Measurements from ENCODE around the gene LCK. TPM values are rescaled to one million over a fixed set of nuclear protein-coding genes. Genes with fewer than 3 reads are reported as not detected.
A peak's percentile ranks its signal among the peaks of the same experiment; 100 is the strongest.

Gene LCK
- total RNA-seq = 1 to 10 TPM; 2.0 to 4.2 TPM
- long read RNA-seq, transcript LCK-202 (13 exons, 2,117 nt) = major isoform, 11 of 15 reads
- long read RNA-seq, partial matches to known transcripts = 1 of 15 reads
- long read RNA-seq, other reads (novel, unspliced or antisense) = 2 of 15 reads

DNA sequence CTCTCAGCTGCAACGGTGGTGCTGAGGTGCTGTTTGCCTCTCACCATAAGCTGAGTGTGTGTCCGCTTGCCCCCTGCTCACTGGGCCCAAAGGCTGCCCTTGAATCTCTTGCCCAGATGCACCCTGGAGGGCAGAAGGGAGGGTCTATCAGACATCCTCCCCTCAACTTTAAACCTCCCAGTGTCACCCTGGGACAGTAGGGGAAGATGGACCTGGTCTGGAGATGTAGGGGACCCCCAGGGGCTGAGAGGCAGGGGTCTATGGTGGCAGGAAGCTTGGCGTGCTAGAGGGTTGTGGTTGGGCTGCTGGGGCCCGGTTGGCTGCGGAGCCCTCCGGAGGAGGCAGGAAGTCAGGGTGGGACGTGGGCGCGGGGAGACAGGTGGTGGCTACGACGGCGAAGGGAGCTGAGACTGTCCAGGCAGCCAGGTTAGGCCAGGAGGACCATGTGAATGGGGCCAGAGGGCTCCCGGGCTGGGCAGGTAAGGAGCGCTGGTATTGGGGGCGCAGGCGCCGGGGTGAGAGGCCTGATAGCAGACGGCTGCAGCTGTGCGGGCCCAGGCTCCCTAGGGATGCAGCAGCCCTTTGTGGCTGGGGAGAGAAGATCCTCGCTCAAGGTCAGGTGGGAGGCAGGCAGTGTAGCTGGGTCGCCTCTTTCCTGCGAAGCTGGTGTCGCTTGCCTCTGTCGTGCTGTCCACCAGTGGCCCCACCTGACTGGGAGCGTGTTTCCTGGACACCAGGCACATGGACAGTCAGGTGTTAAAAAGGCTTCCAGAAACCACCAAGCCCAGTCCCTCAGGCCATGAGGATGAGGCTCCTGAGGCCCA lies at the start of gene LCK:
Gene LCK (plus strand): TSS at position 373 of the 824 bp plus-strand sequence. CDS start 23,065 bp downstream, outside the sequence.
- ATAC-seq (no peak), DNase-seq (peak in 1 of 2 donors; percentile 50)
- intact Hi-C loops (cut with DNase I, micrococcal nuclease) = no loop called here

DNA sequence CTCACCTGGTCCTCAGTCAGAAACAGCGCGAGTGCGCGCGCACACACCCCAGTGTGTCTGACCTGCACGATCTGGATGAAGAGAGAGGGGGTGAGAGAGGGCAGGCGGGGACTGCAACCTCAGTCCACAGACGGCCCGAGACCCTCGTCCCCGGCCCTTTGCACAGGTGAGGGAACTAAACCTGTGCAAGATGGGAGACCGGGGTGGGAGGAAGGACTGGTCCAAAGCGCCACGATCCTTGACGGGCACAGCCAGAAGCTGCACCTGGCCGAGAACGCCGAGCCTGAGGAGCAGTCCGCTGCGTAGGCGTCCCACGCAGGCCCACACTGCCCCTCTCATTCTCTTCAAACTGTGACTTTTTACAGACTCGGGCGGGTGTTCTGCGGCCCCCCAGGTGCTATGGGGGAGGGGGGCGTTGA lies 46.1 kb upstream of the LCK start:
- intact Hi-C loops (cut with DNase I, micrococcal nuclease) = no loop called here
- DNase-seq (peak in 1 of 2 donors; percentile 39), ATAC-seq (peak; percentile 24)

DNA sequence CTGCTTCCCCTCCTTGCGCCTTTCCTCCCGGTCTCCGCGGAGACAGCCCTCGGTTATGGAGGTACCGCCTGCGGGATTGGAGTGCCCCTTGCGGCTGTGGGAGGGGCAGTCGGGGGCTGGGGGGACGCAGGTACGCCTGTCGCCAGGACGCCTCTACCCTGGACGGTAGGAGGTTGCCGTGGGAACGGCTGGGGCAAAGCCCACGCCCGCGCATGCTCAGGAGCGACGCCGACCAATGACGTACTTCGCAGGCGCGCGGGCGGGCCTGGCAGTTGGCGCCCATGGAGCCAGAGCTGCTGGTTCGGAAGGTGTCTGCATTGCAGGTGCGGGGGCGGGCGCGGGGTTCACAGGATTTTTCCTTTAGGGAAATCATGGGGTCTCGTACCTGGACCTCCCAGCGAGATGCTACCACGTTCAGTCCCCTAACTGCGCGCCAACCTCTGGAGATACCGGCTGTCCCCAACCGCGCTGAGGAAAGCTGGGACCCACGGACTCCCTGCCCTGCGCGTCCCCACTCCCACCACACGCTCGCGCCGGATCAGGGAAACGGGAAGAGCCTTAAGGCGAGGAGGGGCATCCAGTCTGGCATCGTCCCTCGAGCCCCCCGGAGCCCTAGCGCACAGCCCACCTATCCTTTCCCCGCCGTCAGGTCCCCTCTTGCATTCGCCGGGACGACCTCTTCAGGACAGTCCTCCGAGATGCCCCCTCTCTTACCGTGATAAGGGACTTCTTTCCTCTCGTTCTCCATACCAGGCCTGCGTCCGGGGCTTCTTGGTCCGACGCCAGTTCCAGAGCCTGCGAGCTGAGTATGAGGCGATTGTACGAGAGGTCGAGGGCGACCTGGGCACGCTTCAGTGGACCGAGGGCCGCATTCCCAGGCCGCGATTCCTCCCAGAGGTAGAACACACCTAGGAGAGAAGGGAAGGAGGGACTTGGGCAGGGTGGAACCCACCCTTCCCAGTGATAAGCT lies 45.4 kb upstream of the LCK start, which contains the start of gene IQCC:
Gene IQCC (plus strand): TSS at position 271 of the 970 bp plus-strand sequence. CDS start 11 bp downstream, at position 282.
- intact Hi-C loops (cut with DNase I, micrococcal nuclease) = no loop called here
- DNase-seq (peak; percentile 87 to 91), ATAC-seq (peak; percentile 78)

DNA sequence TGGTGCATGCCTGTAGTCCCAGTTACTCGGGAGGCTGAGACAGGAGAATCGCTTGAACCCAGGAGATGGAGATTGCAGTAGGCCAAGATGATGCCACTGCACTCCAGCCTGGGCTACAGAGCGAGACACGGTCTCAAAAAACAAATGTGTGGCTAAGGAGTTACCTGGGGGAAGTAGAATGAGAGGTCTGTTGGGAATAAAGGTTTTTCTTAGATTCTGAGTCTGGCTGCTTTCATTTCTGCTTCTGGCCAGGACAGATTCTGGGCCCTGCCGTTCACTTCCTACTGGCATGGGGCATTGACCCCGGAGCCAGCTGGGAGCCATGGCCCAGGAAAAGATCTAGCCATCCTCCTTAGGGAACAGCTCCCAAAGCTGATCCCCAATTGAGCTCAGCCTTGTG lies 42.6 kb upstream of the LCK start:
- DNase-seq = no peak
- intact Hi-C loops (cut with DNase I, micrococcal nuclease) = no loop called here

DNA sequence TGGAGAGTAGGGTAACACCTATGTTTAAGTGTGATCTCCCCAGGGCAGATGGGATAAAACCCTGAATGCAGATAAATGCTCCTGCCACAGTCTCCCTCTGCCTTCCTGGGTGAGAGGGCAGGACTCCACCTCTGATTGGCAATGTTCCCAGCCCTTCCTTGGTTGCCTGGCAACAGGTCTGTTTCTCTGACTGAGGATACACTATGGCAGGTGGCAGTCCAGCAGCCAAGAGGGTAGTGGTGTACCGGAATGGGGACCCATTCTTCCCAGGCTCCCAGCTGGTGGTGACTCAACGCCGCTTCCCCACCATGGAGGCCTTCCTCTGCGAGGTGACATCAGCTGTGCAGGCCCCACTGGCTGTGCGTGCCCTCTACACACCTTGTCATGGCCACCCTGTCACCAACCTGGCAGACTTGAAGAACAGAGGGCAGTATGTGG lies 42.2 kb upstream of the LCK start, which contains the start of gene DCDC2B:
Gene DCDC2B (plus strand): TSS at position 199 of the 438 bp plus-strand sequence. CDS start 5 bp downstream, at position 204.
- ATAC-seq = peak; percentile 78
- peak; percentile 85 to 92 for DNase-seq

More for the DNA sequence above, 42.6 kb upstream of the LCK start:
- peak; percentile 18 for ATAC-seq

DNA sequence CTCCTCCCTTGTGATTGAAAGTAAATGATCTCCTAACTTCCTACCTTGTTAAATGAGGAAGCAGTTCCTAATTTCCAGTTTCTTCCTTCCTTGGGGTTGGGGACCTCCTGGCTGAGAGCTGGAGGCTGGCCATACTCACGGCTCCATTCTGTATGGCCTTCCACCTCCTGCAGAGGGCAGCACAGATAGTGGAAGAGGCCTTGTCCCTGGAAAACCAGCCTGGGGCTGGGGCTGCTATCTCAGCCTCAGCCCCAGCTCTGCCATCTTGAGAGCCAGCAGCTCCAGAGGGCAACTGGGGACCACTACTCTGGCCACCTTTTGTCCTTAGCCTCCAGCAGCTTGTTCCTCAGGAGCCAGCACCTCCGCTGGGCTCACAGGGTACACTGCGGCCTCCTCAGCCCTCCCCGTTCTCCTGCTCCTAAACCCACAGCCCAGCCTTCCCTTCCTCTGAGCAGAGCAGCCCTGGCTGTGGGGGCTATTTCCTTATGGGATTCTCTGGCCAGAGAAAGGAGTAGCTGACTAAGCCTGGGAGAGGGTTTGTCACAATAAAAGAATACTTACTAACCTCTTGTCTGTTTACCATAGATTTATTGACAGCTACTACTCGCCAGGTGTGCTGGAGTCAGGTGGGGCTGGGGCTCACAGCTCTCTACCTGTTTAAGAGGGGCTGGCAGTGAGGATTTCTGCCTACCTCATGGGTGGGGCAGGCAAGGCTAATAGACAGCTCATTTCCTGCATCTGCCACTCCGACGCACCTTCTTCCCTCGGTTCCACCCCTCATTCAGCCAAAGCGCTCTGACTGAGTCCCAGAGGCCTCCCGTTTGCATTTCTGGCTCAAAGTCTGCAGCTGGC lies 35.2 kb upstream of the LCK start:
- ATAC-seq (peak; percentile 83), DNase-seq (peak; percentile 80 to 85)
- intact Hi-C loops (cut with DNase I, micrococcal nuclease) = no loop called here

More for the DNA sequence above, 42.2 kb upstream of the LCK start, which contains the start of gene DCDC2B:
- intact Hi-C loops (cut with DNase I, micrococcal nuclease) = no loop called here

DNA sequence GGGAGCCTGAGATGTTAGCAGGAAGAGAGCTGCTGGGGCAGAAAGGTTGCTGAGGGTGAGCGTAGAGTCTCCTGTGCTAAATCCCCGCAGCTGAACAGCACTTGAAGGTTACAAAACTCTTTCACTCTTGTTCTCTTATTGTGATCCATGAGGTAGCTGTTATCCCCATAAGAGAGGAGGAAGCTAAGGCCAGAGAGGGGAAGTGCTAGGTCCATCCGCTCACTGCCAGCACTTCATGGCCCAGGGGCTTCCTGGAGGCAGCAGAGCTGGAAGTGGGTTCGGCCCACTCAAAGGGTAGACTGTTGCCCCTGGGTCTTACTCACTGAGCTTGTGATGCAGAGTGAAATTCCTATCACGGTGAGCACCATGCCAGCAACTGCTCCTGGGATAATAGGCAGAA lies 34.5 kb upstream of the LCK start:
- intact Hi-C loops (cut with DNase I, micrococcal nuclease) = no loop called here
- DNase-seq (no peak), ATAC-seq (no peak)

DNA sequence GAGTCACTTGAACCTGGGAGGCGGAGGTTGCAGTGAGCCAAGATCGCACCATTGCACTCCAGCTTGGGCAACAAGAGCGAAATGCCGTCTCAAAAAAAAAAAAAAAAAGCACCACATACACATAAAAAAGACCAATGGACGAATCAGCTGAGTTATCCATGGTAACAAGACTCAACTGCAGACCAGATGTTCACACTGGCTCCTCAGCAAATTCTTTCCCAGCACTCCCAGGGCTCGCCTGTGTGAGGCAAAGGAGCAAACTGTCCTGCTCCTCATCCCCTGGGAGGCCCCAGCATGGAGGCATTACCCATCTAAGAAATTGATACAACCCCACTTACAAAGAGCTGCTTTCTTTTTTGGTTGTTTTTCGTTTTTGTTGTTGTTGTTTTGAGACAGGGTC lies 32.0 kb upstream of the LCK start:
- ATAC-seq = no peak
- no peak for DNase-seq
- intact Hi-C loops (cut with DNase I, micrococcal nuclease) = no loop called here

DNA sequence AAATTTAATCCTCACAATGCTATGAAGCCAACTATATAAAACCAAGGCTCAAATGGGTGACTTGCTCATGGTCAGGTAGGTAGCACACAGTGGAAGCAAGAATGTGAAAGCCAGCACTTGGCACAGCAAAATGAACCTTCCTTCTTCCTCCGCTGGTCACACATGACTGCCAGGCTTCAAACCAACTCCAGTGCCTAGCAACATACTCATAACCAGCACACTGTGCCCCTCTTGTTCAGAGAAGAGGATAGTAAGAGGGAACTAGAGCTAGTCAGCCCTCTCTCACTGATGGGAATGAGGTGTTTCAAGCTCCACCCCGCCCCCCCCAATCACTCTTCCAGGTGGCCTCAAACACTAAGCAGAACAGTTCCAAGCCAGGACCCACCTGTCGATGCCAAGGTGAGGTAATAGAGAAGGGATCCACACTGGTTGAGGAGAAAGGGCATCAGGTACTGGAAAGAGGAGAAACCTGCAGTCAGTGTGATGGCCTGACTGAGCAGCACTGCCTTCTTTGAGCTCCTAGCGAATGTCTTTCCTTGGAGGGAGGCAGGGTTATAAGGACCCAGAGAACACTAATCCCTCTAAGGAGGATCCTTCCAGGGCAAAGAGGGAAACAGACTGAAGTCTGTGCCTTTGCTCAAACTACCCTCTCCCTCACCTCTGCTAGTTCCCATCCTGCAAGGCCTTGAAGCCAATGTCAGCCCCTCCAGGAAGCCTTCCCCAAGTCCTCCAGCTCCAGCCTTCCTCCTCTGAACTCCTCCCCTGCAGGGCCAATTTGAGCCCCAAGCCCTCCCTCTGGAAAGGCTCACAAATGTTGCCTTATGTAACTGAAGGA lies 30.1 kb upstream of the LCK start:
- ATAC-seq (no peak), DNase-seq (no peak)
- intact Hi-C loops (cut with DNase I, micrococcal nuclease) = no loop called here

DNA sequence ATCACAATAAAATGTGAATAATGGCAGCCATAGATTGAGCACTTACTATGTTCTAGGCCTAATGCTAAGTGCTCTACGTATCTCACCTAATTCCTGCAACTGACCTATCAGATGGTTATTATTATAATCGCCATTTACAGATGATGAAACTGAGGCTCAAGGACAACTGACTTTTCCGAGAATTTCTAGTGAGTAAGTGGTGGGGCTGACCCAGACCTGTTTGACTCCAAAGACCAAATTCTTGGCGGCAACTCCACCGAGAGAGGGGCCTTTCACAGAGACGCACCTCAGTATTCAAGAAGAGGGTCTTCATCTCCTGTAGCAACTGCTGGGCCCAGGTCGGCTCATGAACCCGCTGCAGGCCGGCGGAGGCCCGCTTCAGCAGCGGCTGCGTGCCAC lies 29.5 kb upstream of the LCK start:
- intact Hi-C loops (cut with DNase I, micrococcal nuclease) = no loop called here
- ATAC-seq (no peak), DNase-seq (no peak)

DNA sequence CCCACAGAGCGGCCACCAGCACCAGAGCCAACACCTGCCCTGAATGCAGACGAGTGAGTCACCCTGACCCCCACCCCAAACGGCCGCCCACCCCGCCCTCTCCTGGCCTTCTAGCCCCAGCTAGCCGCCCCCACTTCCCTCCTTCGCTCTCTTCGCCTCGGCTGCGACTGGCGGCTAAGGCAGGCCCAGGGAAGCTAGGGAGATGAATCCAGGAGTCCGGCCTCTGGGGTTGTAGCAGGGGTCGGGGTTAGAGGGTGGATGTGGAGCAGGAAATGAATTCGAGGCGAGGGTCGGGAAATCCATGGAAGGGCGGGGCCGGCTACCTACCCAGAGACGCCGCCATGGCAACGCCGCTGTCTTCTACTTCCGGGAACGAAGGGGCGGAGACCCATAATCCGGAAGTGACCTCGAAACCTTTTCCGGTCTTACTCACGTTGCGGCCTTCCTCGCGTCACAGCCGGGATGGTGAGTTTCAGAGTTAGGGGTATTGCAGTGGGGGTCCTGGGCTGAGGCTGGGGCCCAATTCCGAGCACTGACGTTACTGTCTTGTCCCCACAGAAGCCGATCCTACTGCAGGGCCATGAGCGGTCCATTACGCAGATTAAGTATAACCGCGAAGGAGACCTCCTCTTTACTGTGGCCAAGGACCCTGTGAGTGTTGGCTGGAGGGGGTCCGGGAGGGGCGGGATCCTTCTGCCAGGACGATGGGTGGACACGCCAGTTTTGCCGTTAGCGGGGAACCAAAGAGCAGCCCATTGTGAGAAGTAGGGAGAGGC lies 28.9 kb upstream of the LCK start, which contains the start of the genes EIF3I and TMEM234:
Gene EIF3I (plus strand): TSS at position 428 of the 776 bp plus-strand sequence. CDS start 35 bp downstream, at position 463.
Gene TMEM234 (minus strand): TSS at position 374 of the 776 bp plus-strand sequence. CDS start 31 bp downstream, at position 343.
- peak; percentile 97 for ATAC-seq
- DNase-seq = peak; percentile 94 to 96
- intact Hi-C loops (cut with DNase I, micrococcal nuclease) = no loop called here

DNA sequence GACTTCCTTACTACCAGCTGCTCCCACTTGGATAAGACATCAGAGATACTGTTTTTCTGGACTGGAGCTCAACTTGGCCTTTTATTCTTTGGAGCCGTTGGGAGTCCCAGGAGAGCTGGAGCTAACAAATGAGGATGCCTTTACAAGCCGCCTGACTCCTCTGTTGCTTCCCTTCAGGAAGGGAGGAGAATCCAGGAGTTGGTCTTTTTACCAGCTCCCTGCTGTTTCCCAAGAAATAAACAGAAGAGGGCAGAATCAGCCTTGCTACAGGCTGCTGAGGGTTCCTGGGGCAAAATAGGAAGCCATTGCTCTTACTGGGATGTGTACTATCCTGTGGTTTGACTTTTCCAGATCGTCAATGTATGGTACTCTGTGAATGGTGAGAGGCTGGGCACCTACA lies 27.4 kb upstream of the LCK start:
- no peak for DNase-seq
- ATAC-seq = no peak
- intact Hi-C loops (cut with DNase I, micrococcal nuclease) = no loop called here

DNA sequence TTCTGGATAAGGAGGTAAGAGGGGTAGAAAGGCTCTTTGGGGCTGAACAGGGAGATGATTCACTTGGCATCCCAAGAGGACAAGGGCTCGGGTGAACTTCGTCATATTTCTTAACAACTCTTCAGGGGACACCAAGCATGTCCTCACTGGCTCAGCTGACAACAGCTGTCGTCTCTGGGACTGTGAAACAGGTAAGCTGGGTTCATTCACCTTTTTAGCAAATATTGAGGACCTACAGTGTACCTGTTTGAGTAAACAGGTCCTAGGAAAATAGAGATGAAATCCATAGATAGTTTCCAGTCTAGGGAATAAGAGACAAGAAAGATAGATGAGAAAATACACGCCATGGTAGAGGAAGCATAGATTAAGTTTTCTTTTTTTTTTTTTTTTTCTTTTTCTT lies 26.8 kb upstream of the LCK start:
- intact Hi-C loops (cut with DNase I, micrococcal nuclease) = no loop called here

DNA sequence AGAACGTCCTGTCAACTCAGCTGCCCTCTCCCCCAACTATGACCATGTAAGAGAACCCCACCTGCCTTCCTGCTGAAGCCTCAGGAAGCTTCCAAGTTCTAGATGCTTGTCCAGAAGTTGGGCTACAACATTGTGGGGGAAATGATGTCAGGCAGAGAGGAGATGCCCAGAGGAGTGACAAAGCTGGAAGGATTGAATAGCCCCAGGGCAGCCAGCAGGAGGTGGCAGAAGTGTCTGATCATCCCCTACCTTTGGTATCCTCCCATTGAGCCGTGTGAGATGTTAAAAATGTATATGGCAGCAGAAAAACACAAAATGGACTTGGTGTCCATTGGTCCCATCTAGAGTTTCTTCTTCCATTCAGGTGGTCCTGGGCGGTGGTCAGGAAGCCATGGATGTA lies 22.3 kb upstream of the LCK start:
- DNase-seq (no peak), ATAC-seq (no peak)
- intact Hi-C loops (cut with DNase I, micrococcal nuclease) = no loop called here

More for the DNA sequence above, 26.8 kb upstream of the LCK start:
- ATAC-seq (no peak), DNase-seq (no peak)

DNA sequence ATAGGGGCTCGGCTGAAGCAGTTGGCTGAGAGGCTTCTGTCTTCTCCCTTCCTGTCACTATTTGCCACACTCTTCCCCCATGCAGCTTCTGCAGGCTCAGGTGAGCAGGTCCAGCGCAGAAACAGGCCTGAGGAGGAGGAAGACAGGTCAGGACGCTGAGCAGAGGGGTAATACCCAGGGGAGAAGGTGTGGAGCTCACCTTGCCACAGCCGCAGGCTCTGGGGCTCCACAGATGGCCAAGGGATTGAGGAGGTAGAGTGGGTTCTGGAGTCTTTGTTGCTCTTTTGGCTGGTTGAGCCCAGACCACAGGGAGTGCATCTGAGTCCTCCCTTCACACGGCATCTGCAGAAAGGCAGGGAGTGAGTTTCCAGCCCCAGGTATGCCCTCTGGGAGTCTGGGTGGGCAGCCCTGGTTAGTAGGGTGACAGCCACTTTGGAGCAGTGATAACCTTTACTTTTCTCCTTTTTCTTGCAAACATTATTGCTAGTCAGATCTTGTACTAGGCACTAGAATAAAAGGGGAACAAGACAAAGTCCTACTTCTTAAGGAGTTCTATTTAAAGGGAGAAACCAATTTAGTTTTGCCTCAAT lies 19.1 kb upstream of the LCK start:
- ATAC-seq (no peak), DNase-seq (no peak)
- intact Hi-C loops (cut with DNase I, micrococcal nuclease) = no loop called here
